GM18507 (cell line): ENCODE measurements around the gene DLGAP1.

Experiments used
- DNase-seq: peaks from one replicate; pipeline ENCODE4 v3.0.0; 2011; ENCODE audit warnings: low read depth; ENCODE audit not compliant: insufficient read length; ENCODE audit errors: extremely low spot score
- FAIRE-seq: peaks from 2 replicates; lab custom pipeline; 2011; peaks lifted over from hg19 to GRCh38; lab: Jason Lieb, UNC

DLGAP1 gene

DNA sequence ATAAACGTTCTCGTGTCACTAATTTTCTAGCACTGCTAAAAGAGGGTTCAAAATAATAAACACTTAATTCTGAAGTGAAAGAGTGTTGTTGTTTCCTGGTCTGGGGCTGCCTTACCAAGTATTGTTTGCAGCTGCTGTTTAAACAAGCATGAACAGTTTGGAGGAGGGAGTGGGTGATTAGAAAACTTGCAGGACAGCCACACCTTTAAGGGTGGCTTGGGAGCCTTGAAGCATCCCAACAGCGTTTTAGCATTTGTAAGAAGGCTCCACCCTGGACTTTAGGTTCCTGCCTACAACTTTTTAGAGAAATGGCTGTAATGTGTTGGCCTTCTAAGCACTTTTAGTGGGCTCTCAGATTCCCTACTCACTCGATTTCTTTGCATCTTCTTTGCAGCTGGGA is 633.6 kb downstream of the DLGAP1 start:
- DNase-seq (no peak), FAIRE-seq (no peak)

DNA sequence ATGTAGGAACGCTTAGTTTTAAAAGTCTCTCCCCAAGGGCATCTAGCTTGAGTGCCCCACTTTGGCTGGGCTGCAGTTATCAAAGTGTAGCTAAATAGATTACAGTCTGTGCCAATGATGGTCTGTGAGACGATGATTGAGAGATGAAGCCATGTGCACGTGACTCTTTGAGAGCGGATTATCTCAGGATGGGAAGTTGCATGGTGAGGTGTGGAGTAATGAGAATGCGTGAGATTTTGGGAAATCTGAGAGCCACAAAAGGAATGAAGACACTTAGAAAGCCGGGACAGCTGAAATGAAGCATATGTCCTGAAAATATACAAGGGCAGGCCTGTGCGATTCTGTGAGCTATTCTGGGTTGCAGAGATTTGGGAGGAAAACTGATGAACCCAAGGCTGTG is 635.1 kb downstream of the DLGAP1 start:
- DNase-seq (no peak), FAIRE-seq (no peak)

DNA sequence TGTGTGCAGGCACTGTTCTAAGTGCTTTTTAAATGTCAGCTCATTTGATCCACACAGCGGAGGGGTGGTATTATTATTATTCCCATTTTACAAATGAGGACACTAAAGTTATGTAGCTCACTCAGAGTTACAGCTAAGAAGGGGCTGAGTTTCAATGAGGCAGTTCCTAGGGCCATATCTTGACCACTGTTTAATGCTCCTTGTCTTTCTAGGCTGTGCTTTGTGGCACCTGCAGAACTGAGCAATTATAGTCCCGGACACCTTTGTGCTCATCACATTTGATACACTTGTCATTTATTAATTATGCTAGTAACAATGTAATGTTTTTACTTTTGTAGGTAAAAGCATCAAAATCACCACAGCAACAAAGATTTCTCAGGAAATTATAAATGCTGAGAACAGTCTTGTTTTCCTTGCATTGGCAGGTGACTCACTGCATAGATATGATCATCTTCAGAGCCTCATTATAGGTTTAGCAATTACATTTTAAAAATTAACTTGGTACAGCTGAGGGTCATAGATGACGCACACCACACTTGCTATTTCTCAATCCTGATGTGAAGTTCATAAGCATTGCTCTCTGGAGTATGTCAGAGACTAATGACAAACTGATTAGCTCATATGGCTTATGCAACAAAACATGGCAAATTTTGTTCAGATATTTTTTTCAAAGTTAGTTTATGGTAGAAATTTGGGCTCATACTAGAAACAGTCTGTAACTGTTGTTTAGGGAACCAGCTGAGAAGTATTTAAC is 638.3 kb downstream of the DLGAP1 start:
- no peak for FAIRE-seq
- no peak for DNase-seq

DNA sequence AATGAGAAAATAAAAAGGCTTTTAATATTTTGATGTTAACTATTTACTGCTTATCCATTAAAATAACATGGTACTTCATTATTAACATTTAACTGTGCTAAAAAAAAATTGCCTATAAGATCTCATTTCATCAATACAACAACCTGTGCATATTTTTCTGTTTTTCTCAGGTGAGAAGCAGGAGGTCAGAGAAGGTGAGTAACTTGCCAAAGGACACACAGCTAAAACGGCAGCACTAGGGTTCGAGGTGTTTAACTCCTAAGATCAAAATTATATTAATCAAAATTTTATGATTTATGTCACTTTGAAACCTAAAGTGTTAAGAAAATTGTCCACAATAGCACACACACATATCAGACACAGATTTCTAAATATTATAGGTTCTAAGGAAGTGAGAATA is 639.1 kb downstream of the DLGAP1 start:
- FAIRE-seq (no peak), DNase-seq (no peak)

DNA sequence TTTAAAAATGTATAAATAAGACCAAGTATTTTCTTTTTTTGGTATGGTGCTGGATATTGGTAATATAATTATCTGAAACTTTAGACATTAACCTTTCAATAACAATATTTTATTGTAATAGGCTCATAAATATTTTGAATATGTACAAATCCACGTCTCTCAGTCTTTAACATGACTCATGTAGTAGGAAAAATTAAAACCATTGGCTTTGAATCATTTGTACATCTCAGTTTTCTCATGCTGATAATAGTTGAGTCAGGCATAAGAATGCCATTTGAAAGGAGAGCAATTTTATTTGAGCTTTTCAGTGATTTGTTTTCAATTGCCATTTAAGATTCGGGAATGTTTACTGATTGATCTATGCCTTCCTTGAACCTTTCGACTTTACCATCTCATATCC is 640.3 kb downstream of the DLGAP1 start:
- no peak for FAIRE-seq

DNA sequence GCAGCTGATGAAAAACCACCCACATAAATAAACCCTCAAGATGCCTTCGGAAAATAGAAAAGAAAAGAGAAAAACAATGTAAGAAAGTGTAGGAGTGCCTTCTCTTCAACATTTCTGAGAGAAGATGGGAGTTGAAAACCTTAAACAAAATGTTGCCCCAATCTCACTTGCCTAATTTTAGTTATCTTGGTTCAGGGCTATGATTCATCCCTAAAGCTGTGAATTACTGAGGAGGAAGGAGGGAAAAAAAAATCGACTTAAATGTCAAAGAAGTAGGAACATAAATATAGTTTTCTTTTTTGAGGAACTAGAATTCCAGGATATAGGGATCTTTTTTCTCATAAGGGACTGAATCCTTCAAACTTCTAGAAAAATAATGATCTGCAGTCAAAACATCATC is 644.8 kb downstream of the DLGAP1 start:
- DNase-seq, result no peak
- FAIRE-seq, result no peak

More for the DNA sequence above, 640.3 kb downstream of the DLGAP1 start:
- no peak for DNase-seq

DNA sequence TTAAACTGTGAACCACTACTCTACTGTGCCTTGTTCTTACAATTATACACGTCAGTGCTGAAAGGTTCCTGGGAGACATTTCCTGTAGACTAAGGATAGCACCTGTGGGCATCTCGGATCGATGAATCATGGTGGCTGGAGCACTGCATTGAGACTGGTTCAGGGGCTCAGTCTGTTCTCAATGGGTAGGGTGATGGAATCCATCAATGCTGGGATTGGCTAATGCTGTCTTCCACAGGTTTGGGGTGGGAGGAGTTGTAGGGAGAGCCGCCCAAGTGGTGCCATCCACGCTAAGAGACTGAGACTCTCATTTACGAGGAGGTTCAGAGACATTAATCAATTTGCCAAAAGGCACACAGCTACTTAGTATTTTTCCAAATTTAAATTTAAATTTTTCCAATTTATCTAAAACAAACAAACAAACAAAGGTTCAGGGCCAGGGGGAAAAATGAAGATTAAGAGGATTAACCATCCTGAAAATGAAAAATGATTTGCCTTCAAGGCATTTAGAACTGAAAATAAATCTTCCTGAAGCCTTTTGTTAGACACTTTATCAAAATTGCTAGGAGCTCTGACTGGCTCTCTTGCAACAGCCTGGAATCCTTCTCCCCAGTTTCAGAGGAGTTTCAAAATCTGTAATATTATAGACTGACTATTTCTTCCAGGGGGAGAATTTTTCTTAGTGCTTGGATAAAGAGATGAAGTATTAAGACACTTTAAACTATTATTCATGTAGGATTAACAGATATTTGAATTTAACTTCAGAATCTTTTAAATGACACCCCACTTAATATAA is 645.9 kb downstream of the DLGAP1 start:
- DNase-seq (no peak), FAIRE-seq (no peak)

DNA sequence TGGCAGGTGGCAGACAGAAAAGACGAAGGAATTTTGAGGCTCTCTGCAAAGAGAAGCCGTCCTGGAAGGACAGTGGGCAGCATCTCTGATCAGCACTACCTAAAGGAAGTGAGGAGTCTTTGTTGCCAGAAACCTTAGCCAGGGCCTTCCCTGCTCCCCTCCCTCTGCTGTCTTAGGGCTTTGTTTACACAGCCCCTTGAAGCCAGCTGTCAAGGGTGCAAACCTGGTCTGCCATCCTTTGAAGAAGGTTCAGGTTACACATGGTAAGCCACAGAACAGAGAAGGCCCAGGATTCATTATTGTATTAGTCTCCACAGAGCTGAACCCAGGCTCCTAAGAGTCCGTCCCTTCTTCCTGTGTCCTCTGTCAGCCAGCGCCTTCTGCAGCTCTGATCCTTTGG is 648.5 kb downstream of the DLGAP1 start:
- FAIRE-seq, result no peak
- no peak for DNase-seq

DNA sequence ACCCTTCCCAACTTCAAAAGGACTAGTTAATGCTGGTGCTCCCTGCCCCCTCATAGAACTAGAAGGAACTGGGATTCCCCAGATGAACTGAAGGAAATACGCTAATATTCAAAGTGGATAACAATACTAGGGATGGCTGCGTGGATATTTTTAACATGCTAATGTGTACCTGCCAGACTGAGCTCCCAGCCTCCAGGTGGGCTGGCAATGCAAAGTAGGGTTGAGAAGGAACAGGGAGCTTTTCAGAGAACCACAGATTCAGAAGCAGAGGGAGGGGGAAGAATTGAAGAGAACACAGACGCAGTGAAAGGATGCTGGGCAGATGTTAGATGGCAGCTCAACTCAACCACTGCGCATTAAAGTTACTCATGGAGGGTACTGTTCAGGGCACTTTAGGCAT is 650.8 kb downstream of the DLGAP1 start:
- FAIRE-seq (no peak), DNase-seq (no peak)

DNA sequence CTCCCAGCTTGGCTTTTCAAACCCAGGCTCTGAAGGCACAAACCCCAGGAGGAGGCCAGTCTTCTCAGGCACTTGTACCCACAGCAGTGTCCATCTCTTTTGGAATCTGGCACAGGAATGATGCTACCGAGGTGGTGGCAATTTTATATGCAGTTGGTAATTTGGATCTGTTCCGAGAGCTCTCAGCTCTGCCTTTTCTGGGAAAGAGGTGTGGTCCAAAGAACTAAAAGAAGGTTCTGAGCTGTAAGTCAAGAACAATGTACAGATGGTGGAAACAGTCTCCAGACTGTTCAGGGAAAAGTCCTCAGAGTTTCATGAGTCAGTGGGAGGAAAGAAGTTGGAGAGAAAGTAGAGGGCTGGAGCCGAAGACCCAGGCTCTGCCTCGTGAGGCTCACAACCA is 651.8 kb downstream of the DLGAP1 start:
- FAIRE-seq (no peak), DNase-seq (no peak)

DNA sequence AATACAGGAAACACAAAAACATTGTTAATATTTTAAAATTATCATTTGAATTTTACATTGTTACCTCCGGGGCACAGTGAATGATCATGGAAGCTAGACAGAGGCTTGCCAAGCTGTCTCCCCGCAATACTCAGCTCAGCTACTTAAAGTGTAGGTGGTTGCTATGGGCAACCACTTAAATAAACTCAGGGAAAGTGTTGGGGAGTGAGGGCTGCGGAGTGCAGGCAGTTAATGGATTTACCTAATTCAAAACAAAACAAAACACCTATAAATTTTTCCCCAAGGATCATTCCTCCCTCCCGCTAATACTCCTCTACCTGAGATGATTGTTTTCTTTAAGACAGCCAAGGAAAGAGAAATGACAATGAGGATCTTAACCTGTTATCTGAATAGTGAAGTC is 655.6 kb downstream of the DLGAP1 start:
- DNase-seq (no peak), FAIRE-seq (no peak)

DNA sequence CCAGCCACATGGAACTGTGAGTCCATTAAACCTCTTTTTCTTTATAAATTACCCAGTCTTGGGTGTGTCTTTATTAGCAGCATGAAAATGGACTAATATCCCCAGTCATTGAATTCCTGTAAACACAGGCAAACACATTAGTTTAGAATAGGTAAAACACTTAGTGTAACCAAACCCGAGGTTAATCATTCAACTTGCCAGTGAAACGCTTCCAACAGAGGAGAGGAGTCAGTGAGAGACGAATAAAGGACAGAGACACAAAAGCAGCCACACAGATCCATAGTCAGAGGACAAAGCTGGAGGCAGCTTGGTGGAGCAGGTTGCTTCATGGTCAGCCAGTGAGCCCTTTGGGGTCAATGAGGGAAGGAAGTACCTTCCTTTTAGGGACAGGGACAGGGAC is 657.1 kb downstream of the DLGAP1 start:
- FAIRE-seq, result no peak
- DNase-seq, result no peak

DNA sequence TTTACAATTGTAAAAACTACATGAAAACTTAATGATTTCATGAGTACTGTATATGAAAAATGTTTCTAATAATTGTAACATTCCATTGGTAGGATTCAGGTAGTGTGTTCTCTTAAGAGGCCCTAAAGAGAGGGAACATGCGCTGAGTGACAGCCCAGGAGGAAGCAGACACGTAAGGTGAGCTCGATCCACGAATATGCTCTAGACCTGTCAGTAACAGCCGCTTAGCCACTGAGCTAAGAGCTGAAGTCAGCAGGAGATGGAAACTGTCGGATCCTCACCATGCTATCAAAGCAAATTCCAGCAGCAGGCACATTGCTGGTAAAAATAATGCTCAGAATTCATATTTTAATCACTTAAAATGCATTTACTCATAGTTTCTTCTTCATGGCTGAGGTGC is 658.7 kb downstream of the DLGAP1 start:
- FAIRE-seq (no peak), DNase-seq (no peak)

DNA sequence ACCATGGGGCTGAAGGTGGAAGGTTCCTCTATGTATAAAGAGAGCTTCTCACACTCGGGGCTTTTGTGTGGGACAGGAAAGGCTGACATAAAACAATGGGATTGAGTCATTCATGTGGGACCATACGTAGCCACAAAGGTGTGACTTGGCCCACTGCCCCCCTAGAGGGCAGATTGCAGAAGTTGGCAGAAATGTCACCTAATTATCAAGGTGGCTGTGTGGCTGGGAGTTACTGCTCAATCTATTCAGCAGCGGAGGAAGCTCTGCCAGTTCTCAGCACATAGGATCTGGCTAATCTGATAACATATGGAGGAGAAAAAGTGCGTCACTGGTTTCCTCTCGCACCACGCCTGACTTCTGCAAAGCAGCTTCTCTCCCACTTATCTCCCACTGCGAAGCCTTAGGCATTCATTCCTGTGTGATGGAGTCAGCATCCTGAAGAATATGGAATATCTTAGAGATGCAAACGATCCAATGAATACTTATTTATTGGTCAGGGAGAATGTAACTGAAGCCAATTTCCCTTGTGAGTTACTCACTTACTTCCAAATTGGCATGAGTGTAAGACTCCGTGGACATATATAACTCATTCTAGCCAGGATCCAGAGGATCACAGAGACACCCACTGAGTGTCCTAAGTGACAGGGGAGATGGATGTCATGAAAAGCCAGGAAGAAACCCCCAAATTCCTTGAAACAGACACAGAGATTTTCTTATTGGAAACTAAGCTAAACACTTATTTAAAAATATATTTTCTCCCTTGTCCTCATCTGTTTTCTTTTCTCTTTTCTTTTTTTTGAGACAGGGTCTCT is 660.4 kb downstream of the DLGAP1 start:
- DNase-seq (no peak), FAIRE-seq (no peak)

DNA sequence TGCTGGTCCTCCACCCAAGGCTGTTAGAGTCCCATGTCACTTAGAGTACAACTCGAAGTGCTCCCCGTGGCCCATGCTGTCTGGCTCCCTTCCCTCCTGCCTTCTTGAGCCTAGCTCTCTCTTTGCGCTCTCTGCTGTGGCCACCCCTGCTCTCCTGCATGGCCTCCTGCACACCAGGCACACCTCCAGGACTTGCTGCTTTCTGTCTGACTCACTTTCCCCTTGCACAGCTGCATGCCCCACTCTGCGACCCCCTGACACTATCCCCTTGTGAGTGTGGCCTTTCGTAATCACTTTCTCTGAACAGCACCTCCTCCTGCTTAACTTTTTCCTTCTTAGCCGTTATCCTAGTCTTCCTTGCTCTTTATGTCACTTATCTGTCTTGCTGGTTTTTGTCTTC is 661.6 kb downstream of the DLGAP1 start:
- no peak for FAIRE-seq
- DNase-seq, result no peak

DNA sequence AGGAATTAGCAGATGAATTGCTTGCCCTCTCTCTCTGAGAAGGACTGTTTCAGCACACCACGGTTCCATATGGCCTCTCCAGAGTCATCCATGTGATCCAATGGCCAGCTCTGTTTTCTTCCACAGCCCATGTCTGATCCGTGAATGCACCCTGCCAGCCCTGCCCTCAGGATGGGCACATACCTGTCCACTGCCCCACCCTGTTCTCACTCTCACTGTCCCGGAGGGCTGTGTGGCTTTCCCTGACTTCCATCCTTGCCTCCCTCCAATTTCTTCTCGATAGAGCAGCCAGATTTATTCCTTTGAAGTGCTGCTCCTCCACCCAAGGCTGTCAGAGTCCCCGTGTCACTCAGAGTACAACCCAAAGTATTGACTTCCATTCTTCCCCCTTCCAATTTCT is 662.0 kb downstream of the DLGAP1 start:
- no peak for FAIRE-seq
- no peak for DNase-seq

DNA sequence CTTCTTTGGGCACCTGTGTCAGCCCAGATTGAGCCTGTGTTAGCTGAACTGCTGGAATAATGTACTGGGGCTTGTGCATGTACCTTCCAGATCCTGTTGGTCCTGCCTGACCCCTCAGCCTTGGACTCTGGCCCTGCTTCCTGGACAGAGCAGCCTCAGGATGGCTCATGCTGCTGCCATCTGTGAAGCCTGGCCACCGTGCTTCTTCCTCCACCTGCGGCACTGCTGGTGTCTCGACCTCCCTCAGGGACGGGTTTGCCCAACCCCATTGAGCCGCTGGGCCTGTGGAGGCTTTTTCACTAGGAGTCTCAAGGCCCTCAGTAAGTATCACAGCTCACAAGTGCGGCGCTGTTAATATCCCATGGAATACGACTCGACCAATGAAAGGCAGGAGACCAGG is 662.4 kb downstream of the DLGAP1 start:
- no peak for DNase-seq
- FAIRE-seq, result no peak

DNA sequence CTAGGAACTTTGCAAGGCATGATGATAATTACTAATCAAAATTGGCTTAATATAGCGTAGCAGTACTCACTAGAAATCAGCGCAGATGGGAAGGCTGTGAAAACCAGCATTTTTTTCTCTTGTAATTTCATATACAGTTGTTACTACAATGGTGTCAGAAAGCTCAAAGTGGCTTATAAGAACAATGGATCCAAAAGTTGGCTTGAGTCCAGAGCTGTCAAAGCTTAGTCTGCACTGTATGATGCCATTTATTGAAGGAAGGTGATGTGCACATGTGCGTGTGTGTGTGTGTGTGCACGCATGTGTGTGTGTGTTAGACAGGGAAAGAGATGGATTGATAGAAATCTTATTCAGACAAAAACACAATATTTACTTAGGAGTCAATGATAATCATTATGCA is 663.9 kb downstream of the DLGAP1 start:
- FAIRE-seq, result no peak
- DNase-seq, result no peak

DNA sequence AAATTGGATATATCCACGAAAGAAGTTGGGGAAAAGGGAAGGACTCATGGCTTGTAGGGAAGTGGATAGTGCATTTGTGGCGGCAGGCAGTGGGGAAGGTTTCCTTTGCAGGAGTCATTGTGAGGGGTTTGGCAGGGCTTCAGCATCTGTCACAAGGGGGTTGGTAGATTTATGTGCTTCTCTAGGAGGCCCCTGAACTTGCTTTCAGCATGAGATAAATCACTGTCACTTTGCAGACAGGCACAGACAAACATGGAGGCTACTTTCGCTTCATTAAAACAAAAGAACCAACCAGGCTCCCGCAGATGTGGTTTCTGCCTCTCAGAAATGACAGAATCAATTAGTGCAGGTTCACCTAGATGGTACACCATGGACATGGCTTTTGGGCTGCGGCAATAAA is 664.4 kb downstream of the DLGAP1 start:
- no peak for DNase-seq
- FAIRE-seq, result no peak

DNA sequence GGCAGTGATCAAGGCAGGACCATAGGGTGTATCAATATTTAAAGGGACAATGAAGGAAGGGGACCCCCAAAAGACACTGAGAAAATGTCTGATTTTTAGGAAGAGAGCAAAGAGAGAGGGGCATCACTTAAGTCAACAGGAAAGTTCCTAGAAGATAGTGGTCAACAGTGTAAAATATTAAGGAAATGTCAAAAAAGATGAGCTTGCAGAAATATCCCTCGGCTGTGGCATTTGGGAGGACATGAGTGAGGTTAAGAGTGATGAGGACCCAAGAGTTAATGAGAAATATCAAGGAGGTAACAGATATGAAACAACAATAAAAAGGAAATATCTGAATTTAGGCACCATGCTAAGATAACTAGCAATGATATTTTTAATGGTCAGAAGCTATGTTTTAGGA is 665.6 kb downstream of the DLGAP1 start:
- FAIRE-seq (no peak), DNase-seq (no peak)
